ENCODE data around the gene PGRMC1.

PGRMC1 gene

DNA sequence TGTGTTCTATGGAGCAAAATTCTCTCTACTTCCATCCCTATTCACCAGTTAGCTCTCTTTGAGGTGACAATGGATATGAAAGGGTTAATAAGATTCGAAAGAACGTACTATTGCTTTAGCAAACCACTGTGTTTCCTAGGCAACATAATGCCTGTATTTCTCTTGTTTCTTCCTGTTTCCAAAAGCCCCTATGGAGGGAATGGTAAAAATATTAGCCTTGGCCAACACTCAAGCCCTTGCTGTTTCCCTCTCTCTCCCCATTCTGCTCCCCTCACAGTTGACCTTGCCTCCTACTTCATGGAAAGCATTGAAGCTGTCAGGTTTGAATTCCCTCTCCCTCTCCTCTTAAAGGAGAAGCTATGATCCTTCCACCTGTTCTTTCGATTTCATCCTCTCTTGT, 9.6 kb upstream of the PGRMC1 start:
- no peaks in the 10 kb centered on the region for H3K36me3 ChIP-seq (ENCODE audit: control insufficient read depth, insufficient read depth, low read length)
- no peak for DNase-seq (ENCODE audit: extremely low read depth, insufficient read length)
- no peaks in the 10 kb centered on the region for H3K27me3 ChIP-seq (replicated peaks; ENCODE audit: control insufficient read depth, insufficient read depth, low read length)
- TF ChIP-seq, protein P1, sequence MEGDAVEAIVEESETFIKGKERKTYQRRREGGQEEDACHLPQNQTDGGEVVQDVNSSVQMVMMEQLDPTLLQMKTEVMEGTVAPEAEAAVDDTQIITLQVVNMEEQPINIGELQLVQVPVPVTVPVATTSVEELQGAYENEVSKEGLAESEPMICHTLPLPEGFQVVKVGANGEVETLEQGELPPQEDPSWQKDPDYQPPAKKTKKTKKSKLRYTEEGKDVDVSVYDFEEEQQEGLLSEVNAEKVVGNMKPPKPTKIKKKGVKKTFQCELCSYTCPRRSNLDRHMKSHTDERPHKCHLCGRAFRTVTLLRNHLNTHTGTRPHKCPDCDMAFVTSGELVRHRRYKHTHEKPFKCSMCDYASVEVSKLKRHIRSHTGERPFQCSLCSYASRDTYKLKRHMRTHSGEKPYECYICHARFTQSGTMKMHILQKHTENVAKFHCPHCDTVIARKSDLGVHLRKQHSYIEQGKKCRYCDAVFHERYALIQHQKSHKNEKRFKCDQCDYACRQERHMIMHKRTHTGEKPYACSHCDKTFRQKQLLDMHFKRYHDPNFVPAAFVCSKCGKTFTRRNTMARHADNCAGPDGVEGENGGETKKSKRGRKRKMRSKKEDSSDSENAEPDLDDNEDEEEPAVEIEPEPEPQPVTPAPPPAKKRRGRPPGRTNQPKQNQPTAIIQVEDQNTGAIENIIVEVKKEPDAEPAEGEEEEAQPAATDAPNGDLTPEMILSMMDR (IDR thresholded peaks at IDR 0.05; ENCODE audit: insufficient read depth, low read length, poor library complexity, severe bottlenecking), result no peak
- no peak overlapping the region for H3K4me3 ChIP-seq (replicated peaks; ENCODE audit: low read depth, low read length)

DNA sequence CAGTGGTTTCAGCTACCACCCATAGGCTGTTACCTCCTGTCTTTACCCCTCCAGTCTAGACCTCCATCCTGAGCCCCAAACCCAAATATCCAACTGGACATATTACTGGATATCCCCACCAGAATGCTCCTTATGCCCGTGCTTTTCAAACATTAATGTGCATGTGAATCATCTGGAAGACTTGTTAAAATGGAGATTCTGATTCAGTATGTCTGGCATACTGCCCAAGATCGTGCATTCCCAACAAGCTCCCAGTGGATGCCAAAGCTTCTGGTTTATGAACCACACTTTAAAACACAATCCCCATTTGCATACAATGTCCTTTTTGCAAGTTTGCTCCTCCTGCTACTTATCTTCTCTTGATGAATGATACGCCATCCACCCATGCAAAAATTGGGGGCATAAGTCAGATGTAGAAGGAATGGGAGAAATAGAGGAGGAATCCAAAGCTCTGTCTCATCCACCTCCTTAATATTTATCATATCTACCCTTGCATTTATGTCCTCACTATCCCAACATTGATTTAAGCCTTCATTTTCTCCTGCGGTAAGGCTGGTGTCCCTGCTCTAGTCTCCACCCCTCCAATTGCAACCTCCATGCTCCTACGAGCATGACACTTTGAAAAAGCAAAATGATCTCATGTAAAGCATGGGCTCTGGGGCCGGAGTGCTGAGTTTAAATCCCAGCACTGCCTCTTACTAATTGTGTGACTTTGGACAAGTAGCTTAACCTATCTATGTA, 7.4 kb upstream of the PGRMC1 start:
- H3K27me3 ChIP-seq (replicated peaks; ENCODE audit: control insufficient read depth, insufficient read depth, low read length), result no peaks in the 10 kb centered on the region
- TF ChIP-seq, protein P1 (IDR thresholded peaks at IDR 0.05; ENCODE audit: insufficient read depth, low read length, poor library complexity, severe bottlenecking), result no peak
- H3K36me3 ChIP-seq (ENCODE audit: control insufficient read depth, insufficient read depth, low read length), result no peaks in the 10 kb centered on the region
- DNase-seq (ENCODE audit: extremely low read depth, insufficient read length), result no peak
- H3K4me3 ChIP-seq (replicated peaks; ENCODE audit: low read depth, low read length), result no peak overlapping the region

- no peak for DNase-seq (ENCODE audit: extremely low read depth, insufficient read length)
- H3K27me3 ChIP-seq (replicated peaks; ENCODE audit: control insufficient read depth, insufficient read depth, low read length), result no peaks in the 10 kb centered on the region
- H3K36me3 ChIP-seq (ENCODE audit: control insufficient read depth, insufficient read depth, low read length), result no peaks in the 10 kb centered on the region
- no peak overlapping the region for H3K4me3 ChIP-seq (replicated peaks; ENCODE audit: low read depth, low read length)
- TF ChIP-seq, protein P1 (IDR thresholded peaks at IDR 0.05; ENCODE audit: insufficient read depth, low read length, poor library complexity, severe bottlenecking), result no peak
These were observed 6.9 kb upstream of the PGRMC1 start for GRCh38 chrX:119229253-119229615.

- H3K27me3 ChIP-seq (replicated peaks; ENCODE audit: control insufficient read depth, insufficient read depth, low read length), result peaks cover 1% of the 10 kb centered on the region; the same call in 1 of the 2 replicates
- no peak for DNase-seq (ENCODE audit: extremely low read depth, insufficient read length)
- TF ChIP-seq, protein P1 (IDR thresholded peaks at IDR 0.05; ENCODE audit: insufficient read depth, low read length, poor library complexity, severe bottlenecking), result no peak
- no peak overlapping the region for H3K4me3 ChIP-seq (replicated peaks; ENCODE audit: low read depth, low read length)
- H3K36me3 ChIP-seq (ENCODE audit: control insufficient read depth, insufficient read depth, low read length), result no peaks in the 10 kb centered on the region
These were observed 5.2 kb upstream of the PGRMC1 start for GRCh38 chrX:119230850-119231249.

DNA sequence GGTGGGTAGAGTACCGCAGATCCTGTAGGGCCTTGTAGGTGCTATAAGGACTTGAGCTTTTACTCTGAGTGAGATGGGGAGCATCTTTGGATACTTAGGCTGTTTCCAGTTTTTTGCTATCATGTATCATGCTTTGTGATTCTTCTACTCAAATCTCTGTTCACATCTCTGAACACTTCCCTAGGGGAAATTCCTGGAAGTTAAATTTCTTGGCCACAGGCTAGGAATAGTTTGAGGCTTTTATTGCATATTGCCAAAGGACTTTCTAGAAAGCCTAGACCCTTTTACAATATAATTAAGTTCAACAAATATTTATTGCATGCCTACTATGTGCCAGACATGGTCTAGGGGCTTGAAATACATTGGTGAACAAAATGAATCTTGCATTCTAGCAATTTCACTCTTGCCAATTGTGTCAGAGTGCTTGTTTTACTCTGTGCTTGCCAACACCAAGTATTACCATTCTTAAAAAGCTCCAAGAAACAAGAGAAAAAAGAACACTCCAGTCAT, 4.1 kb upstream of the PGRMC1 start:
- Histone ChIP-seq H3K4me3 (replicated peaks; ENCODE audit: low read depth, low read length) (no peak overlapping the region), H3K36me3 (ENCODE audit: control insufficient read depth, insufficient read depth, low read length) (no peaks in the 10 kb centered on the region), H3K27me3 (replicated peaks; ENCODE audit: control insufficient read depth, insufficient read depth, low read length) (peaks cover 1% of the 10 kb centered on the region; the same call in 1 of the 2 replicates)
- TF ChIP-seq, protein P1 (IDR thresholded peaks at IDR 0.05; ENCODE audit: insufficient read depth, low read length, poor library complexity, severe bottlenecking), result no peak
- DNase-seq (ENCODE audit: extremely low read depth, insufficient read length), result no peak

Measured in GM06990 (cell line).